HG03060 (cell line): ENCODE measurements around the gene PAQR3.
"Not testable (repeated sequence)": the region's sequence is repeated elsewhere in the genome, so short reads cannot be mapped to it uniquely, and the experiment has no call there.

Source experiments
- ATAC-seq: cut with Tn5 transposase; IDR thresholded peaks from one replicate; pipeline ENCODE4 v1.9.1; 2021; ENCODE audit warnings: low read depth, moderate number of reproducible peaks; ENCODE audit not compliant: unreplicated experiment

PAQR3 gene

DNA sequence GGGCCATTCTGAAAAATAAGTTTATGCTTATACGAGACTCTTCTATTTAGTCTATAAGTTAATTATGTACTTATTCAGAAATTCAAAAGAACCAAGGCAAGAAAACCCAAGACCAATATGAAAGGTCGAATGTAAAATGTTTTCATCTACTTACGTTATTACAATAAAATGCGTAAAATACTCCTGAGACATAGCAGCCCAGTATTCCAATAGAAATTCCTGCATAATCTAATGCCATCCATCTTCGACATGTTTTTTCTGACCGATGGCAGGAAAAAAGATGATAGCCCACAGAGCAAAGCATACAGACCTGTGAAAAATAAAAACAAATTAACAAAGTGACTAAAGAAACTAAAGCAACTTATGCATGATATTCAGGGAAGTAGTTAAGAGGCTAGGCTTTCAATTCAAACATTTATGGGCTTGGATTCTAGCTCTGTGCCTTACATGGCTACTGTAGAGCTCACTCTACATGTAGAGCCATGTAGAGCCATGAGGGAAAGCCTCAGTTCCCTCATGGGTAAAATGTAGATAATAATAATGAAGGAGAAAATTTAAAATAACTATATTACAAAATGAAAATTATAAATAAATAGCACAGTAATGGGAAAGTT is 9.1 kb downstream of the PAQR3 start:
- ATAC-seq, result no peak

DNA sequence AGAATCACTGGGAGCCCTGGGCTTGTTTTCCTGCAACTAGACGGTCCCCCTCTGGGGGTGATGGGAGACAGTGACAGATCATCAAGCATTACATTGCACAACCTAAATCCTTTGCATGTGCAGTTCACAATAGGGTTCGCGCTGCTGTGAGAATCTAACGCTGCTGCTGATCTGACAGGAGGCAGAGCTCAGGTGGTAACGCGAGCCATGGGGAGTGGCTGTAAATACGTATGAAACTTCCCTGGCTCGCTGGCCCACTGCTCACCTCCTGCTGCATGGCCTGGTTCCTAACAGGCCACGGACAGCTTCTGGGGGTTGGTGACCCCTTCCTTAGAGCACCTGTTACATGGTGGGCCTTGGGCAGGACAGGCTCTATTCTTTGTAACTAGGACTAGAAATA is 10.4 kb downstream of the PAQR3 start:
- ATAC-seq, result no peak

- ATAC-seq, result no peak
Observed at GRCh38 chr4:78926826-78927225, 12.4 kb downstream of the PAQR3 start.

- ATAC-seq, result no peak
Observed at GRCh38 chr4:78923464-78924312, 15.6 kb downstream of the PAQR3 start.

DNA sequence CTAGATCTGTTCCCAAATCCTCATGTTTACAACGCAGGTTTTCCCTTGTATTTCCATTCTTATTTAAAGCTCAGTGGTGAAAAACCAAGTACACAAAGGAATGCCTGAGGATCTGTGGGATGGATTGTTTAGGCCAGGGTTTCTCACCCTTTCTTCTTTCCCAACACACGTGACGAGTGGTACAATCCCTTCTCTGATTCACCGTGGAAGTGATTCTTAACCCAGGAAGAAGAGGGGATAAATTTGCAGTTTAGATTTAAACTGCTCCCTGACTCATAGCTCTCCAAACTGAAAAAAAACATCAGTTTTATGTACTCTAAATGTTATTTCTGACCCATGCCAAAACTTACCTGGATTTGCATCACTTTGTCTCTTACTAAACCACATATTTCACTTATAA is 17.0 kb downstream of the PAQR3 start:
- ATAC-seq, result no peak

DNA sequence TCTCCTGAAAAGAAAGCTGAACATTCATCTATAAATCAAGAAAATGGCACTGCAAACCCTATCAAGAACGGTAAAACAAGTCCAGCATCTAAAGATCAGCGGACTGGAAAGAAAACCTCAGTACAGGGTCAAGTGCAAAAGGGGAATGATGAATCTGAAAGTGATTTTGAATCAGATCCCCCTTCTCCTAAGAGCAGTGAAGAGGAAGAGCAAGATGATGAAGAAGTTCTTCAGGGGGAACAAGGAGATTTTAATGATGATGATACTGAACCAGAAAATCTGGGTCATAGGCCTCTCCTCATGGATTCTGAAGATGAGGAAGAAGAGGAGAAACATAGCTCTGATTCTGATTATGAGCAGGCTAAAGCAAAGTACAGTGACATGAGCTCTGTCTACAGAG is 28.6 kb downstream of the PAQR3 start:
- no peak for ATAC-seq

DNA sequence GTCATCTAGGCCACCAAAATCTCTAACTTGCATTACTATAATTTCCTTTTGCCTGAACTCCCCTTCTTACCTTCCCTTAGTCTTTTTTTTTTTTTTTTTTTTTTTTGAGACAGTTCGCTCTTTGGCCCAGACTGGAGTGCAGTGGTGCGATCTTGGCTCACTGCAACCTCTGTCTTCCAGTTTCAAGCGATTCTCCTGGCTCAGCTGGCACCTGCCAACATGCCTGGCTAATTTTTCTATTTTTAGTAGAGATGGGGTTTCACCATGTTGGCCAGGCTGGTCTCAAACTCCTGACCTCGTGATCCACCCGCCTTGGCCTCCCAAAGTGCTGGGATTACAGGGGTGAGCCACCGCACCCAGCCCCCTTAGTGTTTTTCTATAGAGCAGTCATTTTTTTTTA is 30.3 kb downstream of the PAQR3 start:
- ATAC-seq, result not testable (repeated sequence)

- no peak for ATAC-seq
Observed at GRCh38 chr4:78907638-78908037, 31.6 kb downstream of the PAQR3 start.

DNA sequence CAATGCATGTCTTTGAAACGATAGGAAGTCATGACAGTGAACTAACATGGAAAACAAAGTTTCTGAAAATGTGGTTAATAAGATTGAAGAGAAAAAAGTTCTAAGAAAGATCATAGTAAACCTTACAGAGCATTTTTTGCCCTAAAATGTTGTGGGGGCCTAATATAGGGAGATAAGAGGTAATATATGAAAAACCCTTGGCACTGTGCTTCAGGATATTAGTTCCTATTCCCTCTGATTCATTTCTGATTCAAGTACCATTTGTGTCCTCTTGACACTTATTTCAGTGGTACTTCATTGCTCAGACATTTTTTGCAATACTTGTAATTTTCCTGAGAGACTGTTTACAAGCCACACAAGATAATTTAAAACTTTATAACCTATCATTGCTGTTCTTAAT is 35.1 kb downstream of the PAQR3 start:
- ATAC-seq, result no peak

GRCh38 chr4:78902298-78902697 is 36.9 kb downstream of the PAQR3 start:
- no peak for ATAC-seq

GRCh38 chr4:78901882-78902281 is 37.4 kb downstream of the PAQR3 start:
- no peak for ATAC-seq

DNA sequence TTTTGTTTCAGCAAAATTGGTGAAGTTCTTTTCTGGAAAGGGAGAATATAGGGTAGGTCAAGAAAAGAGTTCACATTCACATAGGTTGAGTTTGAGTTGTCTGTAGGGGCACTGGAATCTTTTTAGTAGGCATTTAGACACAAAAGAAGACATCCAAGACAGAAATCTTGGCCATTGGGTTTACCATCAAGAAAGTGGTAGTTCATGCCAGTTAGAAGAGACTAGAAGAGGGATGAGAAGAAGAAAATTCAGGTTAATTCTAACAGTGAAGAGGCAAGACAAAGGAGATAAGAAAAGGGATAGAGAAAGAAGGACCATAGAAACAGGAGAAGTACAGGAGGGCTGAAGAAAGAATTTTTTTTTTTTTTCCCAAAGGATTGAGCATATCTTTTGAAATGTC is 39.9 kb downstream of the PAQR3 start:
- ATAC-seq, result no peak

DNA sequence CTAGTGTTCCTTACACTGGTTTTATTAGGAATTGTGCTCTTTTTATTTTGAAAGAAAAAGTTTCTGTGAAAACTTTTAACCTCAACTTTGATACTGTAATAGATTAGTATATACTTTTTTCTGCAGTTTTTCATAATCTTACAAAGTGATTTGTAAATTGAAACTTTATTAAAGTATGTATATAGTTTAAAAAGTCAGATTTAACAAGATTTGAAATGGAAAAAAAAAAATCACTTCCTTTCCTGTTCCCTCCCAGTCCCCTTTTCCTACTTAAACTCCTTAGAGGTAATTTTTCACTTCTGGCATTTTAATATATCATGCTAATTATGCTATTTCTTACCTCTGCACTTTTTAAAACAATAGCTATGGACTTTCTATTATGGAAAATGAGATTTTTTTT is 49.3 kb downstream of the PAQR3 start:
- no peak for ATAC-seq

- ATAC-seq, result no peak
Observed at GRCh38 chr4:78885598-78885997, 53.6 kb downstream of the PAQR3 start.

DNA sequence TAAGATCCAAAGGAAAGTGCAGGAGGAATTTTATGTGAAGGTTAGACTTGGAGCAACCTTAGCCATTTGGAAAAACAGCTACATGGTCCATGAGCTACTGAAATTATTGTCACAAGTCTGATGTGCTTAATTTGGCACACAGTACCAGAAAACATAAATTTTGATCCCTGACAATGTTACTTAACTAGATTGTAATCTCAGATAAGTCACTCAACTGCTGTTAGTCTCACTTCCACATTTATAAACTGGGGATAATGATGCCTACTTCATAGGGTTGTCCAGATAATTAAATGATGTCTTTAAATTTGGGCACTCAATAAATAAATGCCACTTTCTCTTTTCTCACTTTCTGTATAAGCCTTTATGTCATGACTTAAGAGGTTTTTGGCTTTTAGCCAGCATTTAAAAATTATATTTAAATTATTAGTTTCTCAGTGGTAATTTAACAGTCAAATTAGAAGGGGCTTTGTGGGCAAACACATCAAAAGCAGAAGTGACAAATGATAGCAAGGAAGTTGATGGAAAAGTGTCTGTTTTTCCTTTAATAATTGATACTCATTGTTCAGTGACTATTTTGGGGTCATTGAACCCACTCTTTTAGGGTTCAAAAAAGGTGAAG is 58.3 kb downstream of the PAQR3 start:
- ATAC-seq, result no peak

DNA sequence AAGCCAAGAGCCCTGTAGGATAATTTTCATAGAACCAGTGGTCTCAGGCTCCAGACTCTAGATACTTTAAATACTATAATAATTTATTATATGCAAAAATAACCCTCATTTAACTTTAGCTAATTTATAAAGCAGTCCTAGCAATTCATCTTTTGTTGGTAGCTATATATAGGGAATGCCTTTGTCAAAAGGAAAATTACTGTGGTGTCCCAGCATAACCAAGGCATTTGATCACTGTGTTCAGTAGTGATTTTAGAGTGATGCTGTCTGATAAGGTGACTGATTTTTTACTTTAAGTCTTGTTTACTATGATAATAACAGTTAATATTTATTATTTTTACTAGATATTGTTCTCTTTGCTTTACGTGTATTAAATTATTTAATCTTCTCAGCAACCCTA is 61.2 kb downstream of the PAQR3 start:
- no peak for ATAC-seq

DNA sequence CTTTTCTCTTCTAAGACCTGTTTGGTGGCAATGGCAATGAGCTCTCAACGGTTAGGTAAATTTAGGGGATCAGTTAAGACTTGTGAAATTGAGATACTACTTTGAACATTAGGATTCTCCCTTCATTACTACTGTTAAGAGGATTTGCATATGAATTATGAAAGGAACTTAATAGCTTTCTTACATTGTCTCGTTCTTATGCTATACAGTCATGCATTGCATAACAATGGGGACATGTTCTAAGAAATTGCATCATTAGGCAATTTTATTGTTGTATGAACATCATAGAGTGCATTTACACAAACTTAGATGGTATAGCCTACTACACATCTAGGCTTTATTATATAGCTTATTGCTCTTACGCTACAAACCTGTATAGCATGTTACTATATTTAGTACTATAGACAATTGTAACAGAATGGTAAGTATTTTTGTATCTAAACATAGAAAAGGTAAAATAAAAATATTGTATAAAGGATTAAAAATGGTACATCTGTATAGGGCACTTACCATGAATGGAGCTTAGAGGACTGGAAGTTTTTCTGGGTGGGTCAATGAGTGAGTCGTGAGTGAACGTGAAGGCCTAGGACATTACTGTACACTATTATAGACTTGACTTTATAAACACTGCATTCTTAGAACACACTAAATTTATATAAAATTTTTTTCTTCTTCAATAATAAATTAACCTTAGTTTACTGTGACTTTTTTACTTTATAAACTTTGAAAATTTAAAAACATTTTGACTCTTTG is 62.5 kb downstream of the PAQR3 start:
- no peak for ATAC-seq

DNA sequence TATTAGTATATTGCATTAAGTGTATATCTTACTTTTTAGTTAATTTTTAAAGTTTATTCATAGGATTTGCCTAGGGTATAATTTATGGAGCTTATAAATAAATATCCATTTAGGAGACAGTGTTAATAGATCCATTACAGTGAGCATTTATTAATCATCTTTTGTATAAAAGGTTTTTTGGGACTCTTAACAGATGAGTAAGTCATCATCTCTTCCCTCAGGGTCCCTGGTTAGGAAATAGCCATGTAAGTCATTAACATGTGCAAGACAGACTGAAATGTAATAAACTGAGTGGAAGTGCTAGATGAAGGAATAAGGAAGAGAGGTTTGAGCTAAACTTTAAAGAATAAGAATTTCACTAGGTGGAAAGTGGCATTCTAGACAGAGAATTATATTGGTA is 69.2 kb downstream of the PAQR3 start:
- no peak for ATAC-seq

DNA sequence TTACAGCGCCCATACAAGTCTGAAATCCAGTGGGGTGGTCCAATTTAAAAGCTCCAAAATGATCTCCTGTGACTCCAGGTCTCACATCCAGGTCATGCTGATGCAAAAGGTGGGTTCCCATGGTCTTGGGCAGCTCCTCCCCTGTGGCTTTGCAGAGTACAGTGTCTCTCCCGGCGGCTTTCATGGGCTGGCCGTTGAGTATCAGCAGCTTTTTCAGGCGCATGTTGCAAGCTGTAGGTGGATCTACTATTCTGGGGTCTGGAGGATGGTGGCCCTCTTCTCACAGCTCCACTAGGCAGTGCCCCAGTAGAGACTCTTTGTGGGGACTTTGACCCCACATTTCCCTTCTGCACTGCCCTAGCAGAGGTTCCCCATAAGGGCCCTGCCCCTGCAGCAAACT is 70.5 kb downstream of the PAQR3 start:
- ATAC-seq, result not testable (repeated sequence)

GRCh38 chr4:78865451-78865850 is 73.8 kb downstream of the PAQR3 start:
- ATAC-seq, result no peak

GRCh38 chr4:78864405-78865024 is 74.7 kb downstream of the PAQR3 start:
- ATAC-seq, result no peak
